K562 (cell line): ENCODE measurements around the gene TICAM1. TPM values are rescaled to one million over a fixed set of nuclear protein-coding genes. Genes with fewer than 3 reads are reported as not detected.

Experiments
- ARNT ChIP-seq, 2 experiments: fragments of 450-650 bp; IDR thresholded peaks; 2 replicates each; pipeline ENCODE4 v1.6.1; 2016; ENCODE audit warnings: mild to moderate bottlenecking in 1 of 2
- CTBP1 ChIP-seq: fragments of 450-650 bp; IDR thresholded peaks from 2 replicates; pipeline ENCODE4 v1.6.1; 2016; ENCODE audit warnings: borderline replicate concordance
- GTF2F1 ChIP-seq: IDR thresholded peaks from 2 replicates; pipeline ENCODE4 v1.6.1; 2011; ENCODE audit warnings: low read depth, low read length, improper control_type of control experiment
- NCOA1 ChIP-seq: fragments of 450-650 bp; IDR thresholded peaks from 2 replicates; pipeline ENCODE4 v1.6.1; 2016; ENCODE audit warnings: low read depth
- POLR2A ChIP-seq: fragments of 450-650 bp; conservative IDR thresholded peaks from 2 replicates; pipeline ENCODE4 v1.6.1; 2016
- SP1 ChIP-seq: sonication (generic); formaldehyde crosslinking; IDR thresholded peaks from 2 replicates; pipeline ENCODE4 v1.8.1; 2022; ENCODE audit warnings: mild to moderate bottlenecking, missing genetic modification reagents
- TAF9B ChIP-seq: fragments of 450-650 bp; IDR thresholded peaks from 2 replicates; pipeline ENCODE4 v1.6.1; 2018; ENCODE audit warnings: mild to moderate bottlenecking; ENCODE audit not compliant: partially characterized antibody
- TRIM24 ChIP-seq, 2 experiments: fragments of 450-650 bp; IDR thresholded peaks; 2 replicates each; pipeline ENCODE4 v1.6.1; 2016
- ZBTB11 ChIP-seq, 3 experiments: fragments of 200-800 bp in 1 of 3; fragments of 250-450 bp in 1 of 3; fragments of 450-650 bp in 1 of 3; sonication (Bioruptor Pico) in 1 of 3; sonication (Bioruptor generic) in 1 of 3; formaldehyde crosslinking in 1 of 3; IDR thresholded peaks; 2 replicates each; pipeline versions ENCODE4 v1.6.1 to v1.8.0; 2016 to 2022; ENCODE audit warnings: mild to moderate bottlenecking in 2 of 3, missing genetic modification characterization in 2 of 3, missing compliant biosample characterization in 1 of 3, moderate library complexity in 1 of 3
- ZBTB2 ChIP-seq: fragments of 450-650 bp; IDR thresholded peaks from 2 replicates; pipeline ENCODE4 v1.6.1; 2016; ENCODE audit warnings: antibody characterized with exemption
- ZNF24 ChIP-seq: fragments of 450-650 bp; IDR thresholded peaks from 2 replicates; pipeline ENCODE4 v1.6.1; 2016
- ZNF311 ChIP-seq: fragments of 250-450 bp; sonication (Bioruptor Pico); IDR thresholded peaks from 2 replicates; pipeline ENCODE4 v1.4.0; 2020; ENCODE audit warnings: mild to moderate bottlenecking, moderate library complexity
- ZNF785 ChIP-seq: fragments of 250-450 bp; sonication (Bioruptor Pico); IDR thresholded peaks from 2 replicates; pipeline ENCODE4 v1.4.0; 2020; ENCODE audit warnings: mild to moderate bottlenecking
- polyA plus RNA-seq, 8 experiments: library from polyadenylated mRNA; depleted of rRNA in 4 of 8; stranded (reverse) in 5 of 8; unstranded in 3 of 8; fragments of >200 nt; fragmentation: Nextera tagmentation in 2 of 8; fragmentation: Illumina TruSeq in 1 of 8; extraction: Ambion mirVana in 2 of 8; extraction: Trizol in 1 of 8; gene quantifications; 2 replicates each; pipeline versions ENCODE4 v1.2.1 to v1.2.3, GENCODE V29; 2011 to 2014; ENCODE audit warnings: inconsistent platforms in 1 of 8, missing spikeins in 1 of 8
- total RNA-seq, 7 experiments: library from RNA; depleted of rRNA in 6 of 7; stranded (reverse); fragments of >200 nt in 6 of 7; fragmentation: Illumina TruSeq in 2 of 7; extraction: Trizol in 2 of 7; gene quantifications; 2 replicates each; pipeline versions ENCODE4 v1.2.1 to v1.2.3, GENCODE V29; 2011 to 2021; ENCODE audit warnings: low replicate concordance in 1 of 7
- TF ChIP-seq, protein P1 (sequence below): sonication (generic); formaldehyde crosslinking; IDR thresholded peaks from 2 replicates; pipeline ENCODE4 v1.8.0; 2022; ENCODE audit warnings: mild to moderate bottlenecking, missing genetic modification reagents
- TF ChIP-seq, protein P2 (sequence below): fragments of 450-650 bp; IDR thresholded peaks from 2 replicates; pipeline ENCODE4 v1.6.1; 2017; ENCODE audit warnings: antibody characterized with exemption, mild to moderate bottlenecking

The TICAM1 gene
- total and polyA plus RNA-seq, 9 of the 15 experiments (the other 6 are each of a cell fraction or from before 2014, with no cell fraction given) = 0.07 to 11.6 (median 1.5) TPM

- no peak for TF ChIP-seq GTF2F1
- peak; percentile 80 for TF ChIP-seq ZBTB2
- TF ChIP-seq ZNF785 = no peak
- 0 out of 2 replicates have a peak, but pooled peaks have one; percentile 23 for TF ChIP-seq ZNF24
- peak; percentile 70 for TF ChIP-seq NCOA1
- no peak; a peak in 1 of 6 replicates for TF ChIP-seq ZBTB11 (CRISPR knock-in tag; IDR thresholded peaks at IDR 0.05)
- no peak for TF ChIP-seq TAF9B
- no peak for TF ChIP-seq ZNF311 (CRISPR knock-in tag)
- TF ChIP-seq, protein P1, sequence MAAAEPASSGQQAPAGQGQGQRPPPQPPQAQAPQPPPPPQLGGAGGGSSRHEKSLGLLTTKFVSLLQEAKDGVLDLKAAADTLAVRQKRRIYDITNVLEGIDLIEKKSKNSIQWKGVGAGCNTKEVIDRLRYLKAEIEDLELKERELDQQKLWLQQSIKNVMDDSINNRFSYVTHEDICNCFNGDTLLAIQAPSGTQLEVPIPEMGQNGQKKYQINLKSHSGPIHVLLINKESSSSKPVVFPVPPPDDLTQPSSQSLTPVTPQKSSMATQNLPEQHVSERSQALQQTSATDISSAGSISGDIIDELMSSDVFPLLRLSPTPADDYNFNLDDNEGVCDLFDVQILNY = peak; percentile 23; the same call in 1 of the 2 replicates
- peak; percentile 67; the same call in 1 of the 2 replicates for TF ChIP-seq POLR2A
- TF ChIP-seq SP1 = peak; percentile 94
- peak; percentile 68 to 72; a peak in 3 of 4 replicates for TF ChIP-seq ARNT (IDR thresholded peaks at IDR 0.05)
- TF ChIP-seq, protein P2, sequence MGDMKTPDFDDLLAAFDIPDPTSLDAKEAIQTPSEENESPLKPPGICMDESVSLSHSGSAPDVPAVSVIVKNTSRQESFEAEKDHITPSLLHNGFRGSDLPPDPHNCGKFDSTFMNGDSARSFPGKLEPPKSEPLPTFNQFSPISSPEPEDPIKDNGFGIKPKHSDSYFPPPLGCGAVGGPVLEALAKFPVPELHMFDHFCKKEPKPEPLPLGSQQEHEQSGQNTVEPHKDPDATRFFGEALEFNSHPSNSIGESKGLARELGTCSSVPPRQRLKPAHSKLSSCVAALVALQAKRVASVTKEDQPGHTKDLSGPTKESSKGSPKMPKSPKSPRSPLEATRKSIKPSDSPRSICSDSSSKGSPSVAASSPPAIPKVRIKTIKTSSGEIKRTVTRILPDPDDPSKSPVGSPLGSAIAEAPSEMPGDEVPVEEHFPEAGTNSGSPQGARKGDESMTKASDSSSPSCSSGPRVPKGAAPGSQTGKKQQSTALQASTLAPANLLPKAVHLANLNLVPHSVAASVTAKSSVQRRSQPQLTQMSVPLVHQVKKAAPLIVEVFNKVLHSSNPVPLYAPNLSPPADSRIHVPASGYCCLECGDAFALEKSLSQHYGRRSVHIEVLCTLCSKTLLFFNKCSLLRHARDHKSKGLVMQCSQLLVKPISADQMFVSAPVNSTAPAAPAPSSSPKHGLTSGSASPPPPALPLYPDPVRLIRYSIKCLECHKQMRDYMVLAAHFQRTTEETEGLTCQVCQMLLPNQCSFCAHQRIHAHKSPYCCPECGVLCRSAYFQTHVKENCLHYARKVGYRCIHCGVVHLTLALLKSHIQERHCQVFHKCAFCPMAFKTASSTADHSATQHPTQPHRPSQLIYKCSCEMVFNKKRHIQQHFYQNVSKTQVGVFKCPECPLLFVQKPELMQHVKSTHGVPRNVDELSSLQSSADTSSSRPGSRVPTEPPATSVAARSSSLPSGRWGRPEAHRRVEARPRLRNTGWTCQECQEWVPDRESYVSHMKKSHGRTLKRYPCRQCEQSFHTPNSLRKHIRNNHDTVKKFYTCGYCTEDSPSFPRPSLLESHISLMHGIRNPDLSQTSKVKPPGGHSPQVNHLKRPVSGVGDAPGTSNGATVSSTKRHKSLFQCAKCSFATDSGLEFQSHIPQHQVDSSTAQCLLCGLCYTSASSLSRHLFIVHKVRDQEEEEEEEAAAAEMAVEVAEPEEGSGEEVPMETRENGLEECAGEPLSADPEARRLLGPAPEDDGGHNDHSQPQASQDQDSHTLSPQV = no peak
- peak; percentile 46; the same call in 1 of the 2 replicates for TF ChIP-seq CTBP1
- TF ChIP-seq TRIM24 (IDR thresholded peaks at IDR 0.05) = peak in 1 of 2 experiments; percentile 54; a peak in 2 of 4 replicates
These were observed 36.2 kb upstream of the TICAM1 start, which contains the start of gene PLIN3 (continued) for GRCh38 chr19:4867534-4868285.
